BJ (cell line): ENCODE data around the gene INHA. TPM values are rescaled to one million over a fixed set of nuclear protein-coding genes. Genes with fewer than 3 reads are reported as not detected.

ENCODE experiments used
- CTCF ChIA-PET: fragments of 350-600 bp; formaldehyde crosslinking; extraction: SDS; loops from one replicate; lab custom pipeline; 2021; ENCODE audit warnings: antibody characterized with exemption, inconsistent platforms; lab: Yijun Ruan, JAX
- POLR2A ChIA-PET: fragments of 300-600 bp; sonication (Branson Sonifier 250); formaldehyde crosslinking; extraction: SDS; loops from one replicate; lab custom pipeline; 2021; ENCODE audit warnings: antibody characterized with exemption; lab: Charles Lee
- DNase-seq: peaks from one replicate; pipeline ENCODE4 v3.0.0-alpha.2; 2011; ENCODE audit warnings: low read depth
- H3K27me3 ChIP-seq: 2 replicates; pipeline ENCODE4 v1.6.0; 2011; ENCODE audit warnings: low read length; ENCODE audit not compliant: control insufficient read depth, insufficient read depth
- H3K36me3 ChIP-seq: 2 replicates; pipeline ENCODE4 v1.5.1; 2011; ENCODE audit warnings: low read length; ENCODE audit not compliant: control insufficient read depth, insufficient read depth
- H3K4me3 ChIP-seq: 2 replicates; pipeline ENCODE4 v1.5.1; 2011; ENCODE audit warnings: low read depth, mild to moderate bottlenecking, control low read depth, low read length
- polyA minus RNA-seq: library from RNA; depleted of rRNA, polyadenylated mRNA; stranded (reverse); fragments of >200 nt; gene quantifications from 2 replicates; pipeline ENCODE4 v1.2.3, GENCODE V29; 2011; rRNA and poly(A)+ RNA removed
- polyA plus RNA-seq: library from polyadenylated mRNA; depleted of rRNA; stranded (reverse); fragments of >200 nt; gene quantifications from 2 replicates; pipeline ENCODE4 v1.2.3, GENCODE V29; 2011; rRNA removed
- TF ChIP-seq, protein P1 (sequence below): IDR thresholded peaks from 2 replicates; pipeline ENCODE4 v1.5.1; 2011; ENCODE audit warnings: low read depth, mild to moderate bottlenecking, control low read depth, inconsistent platforms, low read length, moderate library complexity; ENCODE audit not compliant: insufficient read depth

Gene INHA
- polyA plus RNA-seq = 0.94 and 1.5 TPM in 2 replicates
- 0.38 and 0.57 TPM in 2 replicates for polyA minus RNA-seq

DNA sequence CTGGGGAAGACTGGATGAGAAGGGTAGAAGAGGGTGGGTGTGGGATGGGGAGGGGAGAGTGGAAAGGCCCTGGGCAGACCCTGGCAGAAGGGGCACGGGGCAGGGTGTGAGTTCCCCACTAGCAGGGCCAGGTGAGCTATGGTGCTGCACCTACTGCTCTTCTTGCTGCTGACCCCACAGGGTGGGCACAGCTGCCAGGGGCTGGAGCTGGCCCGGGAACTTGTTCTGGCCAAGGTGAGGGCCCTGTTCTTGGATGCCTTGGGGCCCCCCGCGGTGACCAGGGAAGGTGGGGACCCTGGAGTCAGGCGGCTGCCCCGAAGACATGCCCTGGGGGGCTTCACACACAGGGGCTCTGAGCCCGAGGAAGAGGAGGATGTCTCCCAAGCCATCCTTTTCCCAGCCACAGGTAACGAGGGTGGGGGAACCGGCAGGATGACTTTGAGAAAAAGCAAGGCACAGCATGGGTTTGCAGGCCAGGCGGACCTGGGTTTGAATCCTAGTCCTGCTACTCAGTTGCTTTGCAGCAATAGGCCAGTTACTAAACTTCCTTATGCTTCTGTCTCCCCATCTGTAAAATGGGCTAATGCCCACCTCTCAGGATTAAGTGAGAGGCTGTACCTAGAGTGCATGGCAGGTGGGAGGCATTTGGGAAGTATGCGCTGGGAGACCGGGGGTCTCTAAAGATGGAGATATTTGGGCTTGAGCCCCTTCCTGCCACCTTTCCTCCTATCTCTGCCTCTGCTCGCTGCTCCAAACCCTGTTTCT lies at the start of gene INHA:
Gene INHA, plus strand, starts transcription at position 74 of the 765 bp plus-strand sequence. Its CDS starts 65 bp downstream, at position 139.
- POLR2A ChIA-PET = no interaction called here
- no peak for DNase-seq
- CTCF ChIA-PET = interaction anchor here (2.9 to 4.9 kb wide), 2 partner anchors 12 to 117 kb away, joined by 11 to 24 read pairs; no protein-coding TSS in a partner anchor
- peaks cover 9% of the 10 kb centered on the region for H3K27me3 ChIP-seq
- H3K36me3 ChIP-seq = peaks cover 5% of the 10 kb centered on the region
- TF ChIP-seq, protein P1, sequence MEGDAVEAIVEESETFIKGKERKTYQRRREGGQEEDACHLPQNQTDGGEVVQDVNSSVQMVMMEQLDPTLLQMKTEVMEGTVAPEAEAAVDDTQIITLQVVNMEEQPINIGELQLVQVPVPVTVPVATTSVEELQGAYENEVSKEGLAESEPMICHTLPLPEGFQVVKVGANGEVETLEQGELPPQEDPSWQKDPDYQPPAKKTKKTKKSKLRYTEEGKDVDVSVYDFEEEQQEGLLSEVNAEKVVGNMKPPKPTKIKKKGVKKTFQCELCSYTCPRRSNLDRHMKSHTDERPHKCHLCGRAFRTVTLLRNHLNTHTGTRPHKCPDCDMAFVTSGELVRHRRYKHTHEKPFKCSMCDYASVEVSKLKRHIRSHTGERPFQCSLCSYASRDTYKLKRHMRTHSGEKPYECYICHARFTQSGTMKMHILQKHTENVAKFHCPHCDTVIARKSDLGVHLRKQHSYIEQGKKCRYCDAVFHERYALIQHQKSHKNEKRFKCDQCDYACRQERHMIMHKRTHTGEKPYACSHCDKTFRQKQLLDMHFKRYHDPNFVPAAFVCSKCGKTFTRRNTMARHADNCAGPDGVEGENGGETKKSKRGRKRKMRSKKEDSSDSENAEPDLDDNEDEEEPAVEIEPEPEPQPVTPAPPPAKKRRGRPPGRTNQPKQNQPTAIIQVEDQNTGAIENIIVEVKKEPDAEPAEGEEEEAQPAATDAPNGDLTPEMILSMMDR = no peak
- peak within 1 kb of the TSS; percentile 76 for H3K4me3 ChIP-seq

DNA sequence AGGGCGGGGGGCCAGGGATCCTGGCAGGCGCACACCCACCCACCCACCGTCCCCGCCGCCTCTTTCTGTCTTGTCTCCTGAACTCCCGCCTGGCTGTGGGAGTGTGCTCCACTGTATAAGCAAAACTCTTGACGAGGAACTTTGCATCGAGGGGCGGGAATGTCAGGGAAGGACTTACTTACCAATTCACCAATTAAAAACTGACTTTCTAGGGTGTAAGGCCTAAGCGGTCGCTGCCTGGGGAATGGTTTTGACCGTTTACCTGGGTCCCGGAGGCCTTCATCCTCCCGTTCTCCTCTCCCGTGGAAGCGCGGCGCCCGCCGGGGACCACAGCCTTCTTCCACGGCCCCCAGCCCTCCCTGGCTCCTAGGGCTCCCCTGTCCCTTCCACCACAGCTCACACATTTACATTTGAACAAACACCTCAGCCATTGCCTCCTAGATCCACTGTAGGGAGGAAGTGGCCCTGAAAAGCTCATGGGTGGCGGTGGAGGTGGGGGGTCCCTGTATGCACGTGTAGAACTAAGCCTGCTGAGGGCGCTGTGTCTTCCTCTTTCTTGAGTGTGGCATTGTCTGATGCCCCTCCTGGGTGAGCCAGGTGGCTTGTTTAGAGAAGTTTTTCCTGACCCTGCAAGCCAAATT lies 49.0 kb upstream of the INHA start:
- Histone ChIP-seq H3K36me3 (no peaks in the 10 kb centered on the region), H3K27me3 (peaks cover 2% of the 10 kb centered on the region), H3K4me3 (no peak overlapping the region)
- ChIA-PET POLR2A (no interaction called here), CTCF (interaction anchor here (0.7 to 42.0 kb wide), 5 partner anchors 5 to 120 kb away, joined by 3 to 872 read pairs (median 291); partner anchors contain the start of genes ASIC4, CHPF, GMPPA and TMEM198)
- no peak for DNase-seq
- TF ChIP-seq, protein P1 = no peak

DNA sequence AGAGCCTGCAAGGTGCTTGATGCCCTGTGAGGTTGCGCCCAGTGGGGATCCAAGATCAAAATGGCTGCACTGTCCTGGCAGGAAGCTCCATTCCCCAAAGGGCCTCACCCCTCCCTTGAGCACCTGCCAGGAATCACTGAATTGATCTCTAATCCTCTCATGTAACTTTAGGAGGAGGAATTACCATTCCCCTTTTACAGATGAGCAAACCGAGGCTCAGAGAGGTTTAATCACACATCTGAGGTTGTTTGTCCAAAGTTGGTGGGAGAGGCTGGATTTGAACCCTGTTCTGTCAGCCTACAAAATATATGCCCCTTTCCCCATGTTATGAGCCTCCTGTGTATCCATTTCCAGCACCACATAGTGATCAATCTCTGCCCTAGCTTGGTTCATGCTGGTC lies 47.3 kb upstream of the INHA start:
- Histone ChIP-seq H3K27me3 (peaks cover 12% of the 10 kb centered on the region), H3K36me3 (no peaks in the 10 kb centered on the region), H3K4me3 (no peak overlapping the region)
- TF ChIP-seq, protein P1 = no peak
- DNase-seq = no peak
- ChIA-PET POLR2A (no interaction called here), CTCF (interaction anchor here (1.9 to 42.0 kb wide), 4 partner anchors 4 to 121 kb away, joined by 6 to 872 read pairs (median 582); partner anchors contain the start of genes ASIC4, CHPF, GMPPA and TMEM198)

GRCh38 chr2:219525533-219526232 lies 46.4 kb upstream of the INHA start:
- POLR2A ChIA-PET = interaction anchor here (0.6 kb wide), 1 partner anchor 107 kb away, joined by 3 read pairs; the partner anchor contains the start of gene DES
- no peaks in the 10 kb centered on the region for H3K36me3 ChIP-seq
- H3K4me3 ChIP-seq = no peak overlapping the region
- peaks cover 12% of the 10 kb centered on the region for H3K27me3 ChIP-seq
- no peak for DNase-seq
- CTCF ChIA-PET = interaction anchor here (1.9 to 42.0 kb wide), 4 partner anchors 3 to 122 kb away, joined by 6 to 872 read pairs (median 582); partner anchors contain the start of genes ASIC4, CHPF, GMPPA and TMEM198
- TF ChIP-seq, protein P1 = no peak
